Measurements from ENCODE around the gene FAM217A. TPM values are rescaled to one million over a fixed set of nuclear protein-coding genes. Genes with fewer than 3 reads are reported as not detected.

The FAM217A gene
- total and polyA plus RNA-seq, 2 of the 8 experiments (the other 6 are each of a cell fraction or from before 2014, with no cell fraction given), result 0.03 TPM; not detected in 1

- no peak for FAIRE-seq
- DNase-seq (ENCODE audit: low read depth in 1 of 2, low spot score in 2 of 2), result no peak
Observed at GRCh38 chr6:4021854-4022695, 56.9 kb downstream of the FAM217A start.

More at GRCh38 chr6:4021854-4022695, 56.9 kb downstream of the FAM217A start:
- Histone ChIP-seq H3K56ac (replicated peaks; ENCODE audit: insufficient read length, low read depth, low read length) (peak overlapping the region; percentile 83), H3K9ac (replicated peaks in 1 of 4; ENCODE audit: extremely low read depth in 1 of 4, low read depth in 3 of 4, low read length in 3 of 4) (peak overlapping the region; percentile 92 to 98 (median 95)), H4K8ac (ENCODE audit: extremely low read depth, insufficient read depth, low read length) (peak overlapping the region; percentile 95), H3K36me3 (ENCODE audit: control insufficient read depth in 2 of 4, insufficient read depth in 4 of 4, low read length in 3 of 4) (peaks cover 0 to 5% (median 0%) of the 10 kb centered on the region in 4 experiments; a peak in 1 of 8 replicates), H2BK120ac (replicated peaks; ENCODE audit: low read depth, low read length) (no peak overlapping the region), H3K9me3 (ENCODE audit: insufficient read depth in 2 of 2, low read depth in 1 of 2, low read length in 1 of 2) (no peaks in the 10 kb centered on the region), H4K20me1 (replicated peaks in 1 of 2; ENCODE audit: control insufficient read depth in 1 of 2, insufficient read depth in 2 of 2, low read length in 2 of 2) (peaks cover 6 to 7% of the 10 kb centered on the region in 2 experiments), H4K5ac (ENCODE audit: insufficient read length, low read depth, low read length) (no peak overlapping the region), H4K91ac (replicated peaks; ENCODE audit: insufficient read length, low read length) (no peak overlapping the region), H2BK15ac (ENCODE audit: low read length) (no peak overlapping the region), H2BK12ac (ENCODE audit: low read depth, low read length) (peak overlapping the region; percentile 42; the same call in 1 of the 2 replicates), H2BK5ac (ENCODE audit: low read depth, low read length) (0 out of 2 replicates have a peak overlapping the region, but pooled peaks have one; percentile 55), H3K18ac (ENCODE audit: extremely low read depth, low read length) (peak overlapping the region; percentile 75; the same call in 1 of the 2 replicates), H2BK20ac (ENCODE audit: low read length) (no peak overlapping the region), H3K4ac (replicated peaks; ENCODE audit: insufficient read length, low read depth, low read length) (peak overlapping the region; percentile 21), H3K23ac (ENCODE audit: insufficient read length) (no peak overlapping the region), H3K23me2 (ENCODE audit: low read depth, low read length) (peaks cover 2% of the 10 kb centered on the region), H3K79me1 (ENCODE audit: low read depth, low read length) (peaks cover 2% of the 10 kb centered on the region), H3K4me3 (ENCODE audit: extremely low read depth in 1 of 4, insufficient read depth in 2 of 4, low read depth in 3 of 4, low read length in 4 of 4) (peak overlapping the region; percentile 86 to 94 (median 93)), H3K27ac (ENCODE audit: low read depth, low read length) (peak overlapping the region; percentile 98), H3K4me1 (replicated peaks in 1 of 4; ENCODE audit: control insufficient read depth in 3 of 4, insufficient read depth in 4 of 4, low read length in 3 of 4) (peaks cover 4 to 14% (median 6%) of the 10 kb centered on the region in 4 experiments; a peak in 6 of 7 replicates), H3K79me2 (ENCODE audit: control insufficient read depth in 1 of 2, insufficient read depth in 2 of 2, low read length in 2 of 2) (peaks cover 50 to 65% of the 10 kb centered on the region in 2 experiments), H3K14ac (ENCODE audit: insufficient read length) (no peak overlapping the region), H2AK5ac (ENCODE audit: low read depth, low read length) (no peak overlapping the region), H3K27me3 (replicated peaks in 1 of 4; ENCODE audit: control insufficient read depth in 3 of 4, extremely low read depth in 1 of 4, insufficient read depth in 3 of 4, low read length in 3 of 4) (no peaks in the 10 kb centered on the region), H2AFZ (ENCODE audit: low read length) (no peak overlapping the region), H3K4me2 (ENCODE audit: insufficient read depth in 1 of 2, low read depth in 2 of 2, low read length in 2 of 2) (peak overlapping the region; percentile 89 to 93)
- 12% methylated on average over 15 of the region's 15 CpGs; no CpG with 5 or more reads in 1 of the 2 experiments for WGBS, 2 experiments (ENCODE audit: extremely low coverage in 1 of 2, insufficient coverage in 1 of 2, insufficient read length in 1 of 2, insufficient replicate concordance in 2 of 2, low coverage in 1 of 2, low lambda C conversion rate in 2 of 2, missing lambda C conversion rate in 1 of 2)
- POLR2A ChIA-PET (ENCODE audit: partially characterized antibody), result interaction anchor here (0.6 to 3.8 kb wide), 17 partner anchors 9 to 280 kb away, joined by 3 to 17 read pairs (median 4); partner anchors contain the start of genes ECI2, FAM217A and FAM50B
- CTCF ChIA-PET (ENCODE audit: partially characterized antibody), result interaction anchor here (0.6 to 2.2 kb wide), 10 partner anchors 14 to 279 kb away, joined by 3 to 7 read pairs (median 4); no protein-coding TSS in a partner anchor

Measured in H1 (cell line).